Smooth muscle cell (in vitro differentiated cells): ENCODE data around the gene SPATA31C1. TPM values are rescaled to one million over a fixed set of nuclear protein-coding genes. Genes with fewer than 3 reads are reported as not detected.
"Not testable (repeated sequence)": the region's sequence is repeated elsewhere in the genome, so short reads cannot be mapped to it uniquely, and the experiment has no call there.

Experiments used
- DNase-seq: peaks from one replicate; lab custom pipeline; 2025; ENCODE audit not compliant: unreplicated experiment; lab: John Stamatoyannopoulos, UW
- H2AFZ ChIP-seq: fragments of 200-600 bp; sonication (generic); 2 replicates; pipeline ENCODE4 v1.6.0; 2016; ENCODE audit warnings: antibody characterized with exemption, low read depth, mild to moderate bottlenecking
- H3F3A ChIP-seq: fragments of 200-600 bp; sonication (generic); 2 replicates; pipeline ENCODE4 v1.6.0; 2017; ENCODE audit warnings: antibody characterized with exemption, low read depth
- H3K27ac ChIP-seq: fragments of 200-600 bp; sonication (generic); 2 replicates; pipeline ENCODE4 v1.5.1; 2016; ENCODE audit warnings: low read depth, mild to moderate bottlenecking
- H3K27me3 ChIP-seq: fragments of 200-600 bp; sonication (generic); 2 replicates; pipeline ENCODE4 v1.6.1; 2016; ENCODE audit warnings: low read depth, mild to moderate bottlenecking
- H3K36me3 ChIP-seq: fragments of 200-600 bp; sonication (generic); 2 replicates; pipeline ENCODE4 v1.5.1; 2016; ENCODE audit warnings: low read depth
- H3K4me1 ChIP-seq: fragments of 200-600 bp; sonication (generic); 2 replicates; pipeline ENCODE4 v1.5.1; 2016; ENCODE audit warnings: low read depth
- H3K4me2 ChIP-seq: fragments of 200-600 bp; sonication (generic); 2 replicates; pipeline ENCODE4 v1.6.0; 2016; ENCODE audit warnings: mild to moderate bottlenecking
- H3K4me3 ChIP-seq: fragments of 200-600 bp; sonication (generic); 2 replicates; pipeline ENCODE4 v1.5.1; 2016; ENCODE audit warnings: mild to moderate bottlenecking
- H3K79me2 ChIP-seq: fragments of 200-600 bp; sonication (generic); 2 replicates; pipeline ENCODE4 v1.6.0; 2016; ENCODE audit warnings: low read depth, mild to moderate bottlenecking
- H3K9ac ChIP-seq: fragments of 200-600 bp; sonication (generic); 2 replicates; pipeline ENCODE4 v1.6.0; 2016; ENCODE audit warnings: low read depth
- H3K9me3 ChIP-seq: fragments of 200-600 bp; sonication (generic); replicated peaks from 2 replicates; pipeline ENCODE4 v1.5.1; 2016; ENCODE audit warnings: low read depth
- H4K20me1 ChIP-seq: fragments of 200-600 bp; sonication (generic); 2 replicates; pipeline ENCODE4 v1.6.0; 2016; ENCODE audit warnings: low read depth
- CTCF ChIP-seq: fragments of 200-600 bp; sonication (generic); IDR thresholded peaks from 2 replicates; pipeline ENCODE4 v1.5.1; 2017; ENCODE audit warnings: borderline replicate concordance, mild to moderate bottlenecking, antibody characterized with exemption; ENCODE audit not compliant: insufficient read depth, poor library complexity, severe bottlenecking
- WGBS: methylation state at CpG from one replicate; pipeline ENCODE4 v1.1.7; 2016; ENCODE audit warnings: low lambda C conversion rate; 5-methylcytosine and 5-hydroxymethylcytosine counted together
- polyA plus RNA-seq: library from polyadenylated mRNA; unstranded; fragments of >200 nt; fragmentation: Nextera tagmentation; extraction: Ambion mirVana; gene quantifications from 2 replicates; pipeline ENCODE4 v1.2.1, GENCODE V29; 2016
- total RNA-seq: library from RNA; depleted of rRNA; stranded (reverse); fragments of >200 nt; gene quantifications from 2 replicates; pipeline ENCODE4 v1.2.3, GENCODE V29; 2014

Gene SPATA31C1
- total RNA-seq (not detected in 2 replicates), polyA plus RNA-seq (not detected in 2 replicates)

- H3K9me3 ChIP-seq, H3K4me3 ChIP-seq, DNase-seq, H2AFZ ChIP-seq, H3K9ac ChIP-seq, H3K27ac ChIP-seq, H3K4me1 ChIP-seq, H3F3A ChIP-seq, H3K79me2 ChIP-seq, H3K27me3 ChIP-seq, H4K20me1 ChIP-seq, H3K36me3 ChIP-seq, H3K4me2 ChIP-seq: not testable (repeated sequence)
- WGBS = no CpG with 5 or more reads among the region's 8 CpGs
Observed at GRCh38 chr9:87917662-87918061, at the start of gene SPATA31C1. SPATA31C1 (plus strand) TSS chr9:87917962.

GRCh38 chr9:87868175-87868574 lies 49.6 kb upstream of the SPATA31C1 start:
- H3K9me3 ChIP-seq = no peaks in the 10 kb centered on the region
- no peak overlapping the region for H3K27ac ChIP-seq
- H3K9ac ChIP-seq = no peak overlapping the region
- H3K36me3 ChIP-seq = no peaks in the 10 kb centered on the region
- H3K79me2 ChIP-seq = no peaks in the 10 kb centered on the region
- H3K4me3 ChIP-seq = no peak overlapping the region
- H3F3A ChIP-seq = no peaks in the 10 kb centered on the region
- no peak overlapping the region for H2AFZ ChIP-seq
- no peaks in the 10 kb centered on the region for H3K4me1 ChIP-seq
- no peak overlapping the region for H3K4me2 ChIP-seq
- no peak for DNase-seq
- no peaks in the 10 kb centered on the region for H4K20me1 ChIP-seq
- 95% methylated on average over 9 of the region's 9 CpGs for WGBS
- TF ChIP-seq CTCF = no peak
- H3K27me3 ChIP-seq = no peaks in the 10 kb centered on the region

- Histone ChIP-seq H3K27ac (no peak overlapping the region), H3K9me3 (no peaks in the 10 kb centered on the region), H3K4me2 (no peak overlapping the region), H3K36me3 (no peaks in the 10 kb centered on the region), H3K9ac (no peak overlapping the region), H3F3A (no peaks in the 10 kb centered on the region), H2AFZ (no peak overlapping the region), H3K27me3 (no peaks in the 10 kb centered on the region), H3K4me3 (no peak overlapping the region), H3K79me2 (no peaks in the 10 kb centered on the region), H4K20me1 (no peaks in the 10 kb centered on the region), H3K4me1 (no peaks in the 10 kb centered on the region)
- DNase-seq = no peak
- no peak for TF ChIP-seq CTCF
- 80% methylated on average over 3 of the region's 3 CpGs for WGBS
Observed at GRCh38 chr9:87868635-87869034, 49.1 kb upstream of the SPATA31C1 start.

- Histone ChIP-seq H3K36me3 (no peaks in the 10 kb centered on the region), H3K79me2 (no peaks in the 10 kb centered on the region), H3F3A (no peaks in the 10 kb centered on the region), H2AFZ (no peak overlapping the region), H4K20me1 (no peaks in the 10 kb centered on the region), H3K9me3 (no peaks in the 10 kb centered on the region), H3K4me2 (no peak overlapping the region), H3K4me1 (peaks cover 4% of the 10 kb centered on the region), H3K27me3 (no peaks in the 10 kb centered on the region), H3K27ac (no peak overlapping the region), H3K4me3 (no peak overlapping the region), H3K9ac (no peak overlapping the region)
- no peak for TF ChIP-seq CTCF
- DNase-seq = no peak
- WGBS = 95% methylated on average over 11 of the region's 11 CpGs
Observed at GRCh38 chr9:87869082-87869481, 48.7 kb upstream of the SPATA31C1 start.
